Activated CD8-positive, alpha-beta T cell treated with anti-CD3 and anti-CD28 coated beads for 36 hours (primary cell): ENCODE results near the gene TPBG. TPM values are rescaled to one million over a fixed set of nuclear protein-coding genes. Genes with fewer than 3 reads are reported as not detected.

Experiments
- ATAC-seq: fragments of 200-7000 bp; cut with Tn5 transposase; one replicate; pipeline ENCODE4 v1.10.0; 2021; ENCODE audit warnings: mild to moderate bottlenecking, moderate library complexity
- CTCF ChIA-PET: fragments of 350-600 bp; sonication (Branson Sonifier 250); formaldehyde crosslinking; loops from one replicate; lab custom pipeline; 2021; ENCODE audit warnings: antibody characterized with exemption; lab: Charles Lee
- POLR2A ChIA-PET: fragments of 350-600 bp; sonication (Branson Sonifier 250); formaldehyde crosslinking; loops from one replicate; lab custom pipeline; 2021; ENCODE audit warnings: antibody characterized with exemption; lab: Charles Lee
- DNase-seq: peaks from one replicate; pipeline ENCODE4 v3.0.0-alpha.2; 2020
- H3K27ac Mint-ChIP-seq: one replicate; pipeline ENCODE4 v1.8.0; 2021; ENCODE audit warnings: mild to moderate bottlenecking, mixed read lengths
- H3K27me3 Mint-ChIP-seq: one replicate; pipeline ENCODE4 v1.8.0; 2021; ENCODE audit warnings: mixed read lengths
- H3K36me3 Mint-ChIP-seq: one replicate; pipeline ENCODE4 v1.8.0; 2021; ENCODE audit warnings: low read depth, mixed read lengths
- H3K4me1 Mint-ChIP-seq: one replicate; pipeline ENCODE4 v1.8.0; 2021; ENCODE audit warnings: low read depth, mixed read lengths
- H3K4me3 Mint-ChIP-seq: one replicate; pipeline ENCODE4 v1.8.0; 2021; ENCODE audit warnings: mild to moderate bottlenecking, moderate library complexity, mixed read lengths
- H3K9me3 Mint-ChIP-seq: one replicate; pipeline ENCODE4 v1.8.0; 2021; ENCODE audit warnings: mixed read lengths
- intact Hi-C: fragments of 100-400 bp; cut with micrococcal nuclease; formaldehyde crosslinking; loops from one replicate; pipeline ENCODE4 v1.10.0; 2022
- total RNA-seq, 2 experiments: library from RNA; stranded (reverse); gene quantifications; one replicate each; pipeline ENCODE4 v1.2.3, GENCODE V29; 2021
- TF ChIP-seq, protein P1 (sequence below): fragments of 200-600 bp; IDR thresholded peaks from one replicate; pipeline ENCODE4 v1.8.0; 2022; ENCODE audit warnings: antibody characterized with exemption, mild to moderate bottlenecking

Gene TPBG
- total RNA-seq, 2 experiments from 2014 or later, result not detected

DNA sequence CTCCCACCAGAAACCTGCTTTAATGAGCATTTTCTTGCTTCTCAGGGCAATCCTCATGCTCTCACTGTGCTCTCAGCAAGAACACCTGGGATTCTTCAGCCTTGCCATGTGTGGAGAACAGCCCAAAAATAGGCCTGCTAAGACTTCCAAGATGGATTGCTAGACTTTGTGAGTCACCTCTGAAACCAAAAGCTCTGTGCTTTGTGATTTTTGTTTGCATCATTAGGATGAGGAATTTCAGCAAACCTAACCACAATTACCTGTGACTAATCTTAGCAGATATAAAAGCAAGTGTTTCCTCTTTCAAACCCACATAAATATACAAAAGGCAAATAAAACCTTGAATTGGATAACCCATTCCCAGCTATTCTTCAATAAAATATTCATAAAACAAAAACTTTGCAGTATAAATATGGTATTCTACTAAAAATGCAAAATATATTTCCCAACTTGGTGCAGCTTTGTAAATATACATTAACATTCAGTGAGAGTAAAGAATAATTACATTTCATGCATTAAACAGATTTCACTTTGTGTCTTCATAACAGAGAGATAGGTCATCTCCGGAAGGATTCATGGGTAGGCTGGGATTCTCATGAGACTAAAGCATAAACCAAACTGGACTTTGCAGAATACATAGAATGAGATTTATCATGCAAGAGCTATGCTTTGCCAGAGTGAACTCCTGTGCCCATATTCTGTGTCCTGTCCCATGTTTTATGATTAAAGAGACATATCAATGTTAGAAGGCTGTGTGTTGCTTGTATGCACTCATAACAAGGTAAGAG is 33.5 kb downstream of the TPBG start:
- no peak overlapping the region for H3K4me3 Mint-ChIP-seq
- ATAC-seq (no peak), DNase-seq (no peak)
- H3K27me3 Mint-ChIP-seq, result peaks cover 2% of the 10 kb centered on the region
- intact Hi-C loops, result no loop called here
- H3K9me3 Mint-ChIP-seq, result no peaks in the 10 kb centered on the region
- ChIA-PET CTCF (no interaction called here), POLR2A (no interaction called here)
- H3K4me1 Mint-ChIP-seq, result no peaks in the 10 kb centered on the region
- TF ChIP-seq, protein P1, sequence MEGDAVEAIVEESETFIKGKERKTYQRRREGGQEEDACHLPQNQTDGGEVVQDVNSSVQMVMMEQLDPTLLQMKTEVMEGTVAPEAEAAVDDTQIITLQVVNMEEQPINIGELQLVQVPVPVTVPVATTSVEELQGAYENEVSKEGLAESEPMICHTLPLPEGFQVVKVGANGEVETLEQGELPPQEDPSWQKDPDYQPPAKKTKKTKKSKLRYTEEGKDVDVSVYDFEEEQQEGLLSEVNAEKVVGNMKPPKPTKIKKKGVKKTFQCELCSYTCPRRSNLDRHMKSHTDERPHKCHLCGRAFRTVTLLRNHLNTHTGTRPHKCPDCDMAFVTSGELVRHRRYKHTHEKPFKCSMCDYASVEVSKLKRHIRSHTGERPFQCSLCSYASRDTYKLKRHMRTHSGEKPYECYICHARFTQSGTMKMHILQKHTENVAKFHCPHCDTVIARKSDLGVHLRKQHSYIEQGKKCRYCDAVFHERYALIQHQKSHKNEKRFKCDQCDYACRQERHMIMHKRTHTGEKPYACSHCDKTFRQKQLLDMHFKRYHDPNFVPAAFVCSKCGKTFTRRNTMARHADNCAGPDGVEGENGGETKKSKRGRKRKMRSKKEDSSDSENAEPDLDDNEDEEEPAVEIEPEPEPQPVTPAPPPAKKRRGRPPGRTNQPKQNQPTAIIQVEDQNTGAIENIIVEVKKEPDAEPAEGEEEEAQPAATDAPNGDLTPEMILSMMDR, result no peak
- H3K36me3 Mint-ChIP-seq, result no peaks in the 10 kb centered on the region
- H3K27ac Mint-ChIP-seq, result no peak overlapping the region

DNA sequence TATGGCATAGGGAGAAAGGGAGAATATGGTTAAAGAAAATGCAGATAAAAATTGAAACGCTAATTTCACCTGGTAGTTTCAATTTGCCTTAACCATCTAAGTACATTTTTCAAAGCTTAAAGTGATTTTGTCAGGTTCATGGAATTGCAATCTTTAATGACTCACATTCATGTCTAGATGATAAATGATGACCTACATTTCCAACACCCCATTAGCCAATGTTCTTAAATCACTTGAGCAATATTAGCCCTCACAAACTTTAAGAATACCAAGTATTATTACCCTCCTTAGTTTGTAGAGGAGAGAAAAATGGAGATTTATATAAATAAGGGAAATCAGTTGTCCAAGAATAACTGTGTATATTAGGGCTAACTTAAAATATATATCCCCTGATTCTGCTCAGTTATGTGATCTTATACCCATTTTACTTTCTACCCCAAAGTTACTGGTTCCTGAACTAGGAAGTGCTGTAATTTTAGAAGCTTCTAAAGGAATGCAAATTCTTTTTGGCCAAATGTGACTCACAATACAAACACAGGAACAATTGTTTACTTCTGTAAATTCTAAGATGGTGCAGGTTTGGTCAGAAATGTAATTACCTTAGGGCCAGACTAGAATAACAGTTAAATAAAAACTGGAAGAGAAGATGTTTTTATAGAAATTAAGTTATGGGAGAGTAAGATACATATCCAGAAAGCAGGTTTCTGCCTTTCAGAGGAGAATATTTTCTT is 34.5 kb downstream of the TPBG start:
- TF ChIP-seq, protein P1, result no peak
- CTCF ChIA-PET, result no interaction called here
- H3K4me3 Mint-ChIP-seq, result no peak overlapping the region
- H3K4me1 Mint-ChIP-seq, result no peaks in the 10 kb centered on the region
- no peaks in the 10 kb centered on the region for H3K36me3 Mint-ChIP-seq
- peaks cover 2% of the 10 kb centered on the region for H3K27me3 Mint-ChIP-seq
- intact Hi-C loops, result no loop called here
- H3K27ac Mint-ChIP-seq, result no peak overlapping the region
- no peak for ATAC-seq
- POLR2A ChIA-PET, result no interaction called here
- no peak for DNase-seq
- no peaks in the 10 kb centered on the region for H3K9me3 Mint-ChIP-seq

DNA sequence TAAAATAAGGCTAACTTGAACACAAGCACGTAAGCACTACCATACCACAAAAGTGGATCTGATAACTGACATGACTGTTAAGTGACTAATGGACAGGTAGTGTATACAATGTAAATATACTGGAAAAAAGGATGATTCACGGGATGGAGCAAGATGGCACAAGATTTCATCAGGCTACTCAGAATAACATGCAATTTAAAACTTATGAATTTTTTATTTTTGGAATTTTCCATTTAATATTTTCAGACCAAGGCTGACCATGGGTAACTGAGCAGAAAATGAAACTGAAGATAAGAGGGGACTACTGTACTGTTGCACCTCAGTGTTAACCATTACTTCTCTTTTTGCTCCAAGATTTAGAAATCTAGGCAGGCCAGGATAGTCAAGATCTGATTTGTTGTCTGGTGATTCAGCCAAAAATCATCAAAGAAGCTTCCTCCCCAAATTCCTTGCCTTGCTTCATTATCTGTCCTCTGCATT is 45.4 kb downstream of the TPBG start:
- intact Hi-C loops, result no loop called here
- Mint-ChIP-seq H3K4me1 (no peaks in the 10 kb centered on the region), H3K36me3 (no peaks in the 10 kb centered on the region), H3K27me3 (no peaks in the 10 kb centered on the region), H3K27ac (no peak overlapping the region), H3K9me3 (no peaks in the 10 kb centered on the region), H3K4me3 (no peak overlapping the region)
- no peak for ATAC-seq
- TF ChIP-seq, protein P1, result no peak
- CTCF ChIA-PET, result no interaction called here
- no peak for DNase-seq
- POLR2A ChIA-PET, result no interaction called here

DNA sequence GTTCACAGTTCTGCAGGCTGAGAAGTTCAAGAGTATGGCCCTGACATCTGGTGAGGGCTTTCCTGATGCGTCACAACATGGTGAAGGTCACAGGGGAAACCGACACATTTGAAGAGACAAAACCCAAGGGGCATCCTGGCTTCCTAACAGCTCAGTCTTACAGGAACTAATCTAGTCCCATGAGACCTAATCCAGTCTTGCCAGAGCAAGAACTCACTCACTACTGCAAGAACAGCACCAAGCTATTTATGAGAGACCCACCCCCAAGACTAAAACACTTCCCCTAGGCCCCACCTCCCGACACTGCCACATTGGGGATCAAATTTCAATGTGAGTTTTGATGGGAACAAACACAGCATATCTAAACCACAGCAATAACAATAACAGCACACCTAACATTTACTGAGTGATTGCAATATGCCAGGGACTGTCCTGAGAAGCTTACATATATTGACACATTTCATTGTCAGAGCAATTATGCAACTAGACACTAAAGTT is 46.6 kb downstream of the TPBG start:
- intact Hi-C loops, result no loop called here
- Mint-ChIP-seq H3K4me3 (no peak overlapping the region), H3K4me1 (no peaks in the 10 kb centered on the region), H3K36me3 (no peaks in the 10 kb centered on the region), H3K27me3 (no peaks in the 10 kb centered on the region), H3K27ac (no peak overlapping the region), H3K9me3 (no peaks in the 10 kb centered on the region)
- CTCF ChIA-PET, result no interaction called here
- POLR2A ChIA-PET, result no interaction called here
- TF ChIP-seq, protein P1, result no peak
- DNase-seq (no peak), ATAC-seq (no peak)

DNA sequence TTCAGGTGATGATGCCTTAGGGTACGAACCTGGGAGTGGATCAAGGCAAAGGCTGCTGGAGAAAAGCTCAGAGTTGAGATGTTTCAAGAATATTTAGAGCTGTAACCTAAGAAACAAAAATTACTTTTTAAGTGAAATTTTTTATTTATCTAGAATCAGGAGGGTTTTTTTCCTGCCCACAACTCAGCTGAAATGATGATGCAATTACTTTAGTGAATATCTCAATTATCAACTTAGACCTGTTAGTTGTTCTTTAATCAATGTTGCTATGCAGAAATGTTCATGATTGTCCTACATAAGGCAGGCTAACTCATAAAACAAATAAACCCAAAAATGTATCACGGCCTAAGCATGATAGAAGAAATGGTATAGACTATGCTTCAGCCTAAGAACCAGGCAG is 50.3 kb downstream of the TPBG start:
- CTCF ChIA-PET, result no interaction called here
- H3K36me3 Mint-ChIP-seq, result no peaks in the 10 kb centered on the region
- TF ChIP-seq, protein P1, result no peak
- no peaks in the 10 kb centered on the region for H3K27me3 Mint-ChIP-seq
- DNase-seq (no peak), ATAC-seq (no peak)
- no peak overlapping the region for H3K27ac Mint-ChIP-seq
- H3K4me3 Mint-ChIP-seq, result no peak overlapping the region
- intact Hi-C loops, result no loop called here
- POLR2A ChIA-PET, result no interaction called here
- H3K9me3 Mint-ChIP-seq, result no peaks in the 10 kb centered on the region
- H3K4me1 Mint-ChIP-seq, result no peaks in the 10 kb centered on the region
